HL-60 (cell line): ENCODE results near the gene ANK3.

Experiments
- CTCF ChIP-seq: IDR thresholded peaks from one replicate; pipeline ENCODE4 v1.5.1; 2011; ENCODE audit warnings: low read length, control low read depth, inconsistent platforms; ENCODE audit not compliant: insufficient read depth
- GABPA ChIP-seq: IDR thresholded peaks from 2 replicates; pipeline ENCODE4 v1.6.1; 2012; ENCODE audit warnings: low read depth
- POLR2AphosphoS5 ChIP-seq: IDR thresholded peaks from 2 replicates; pipeline ENCODE4 v1.6.1; 2012; ENCODE audit warnings: low read depth
- REST ChIP-seq: IDR thresholded peaks from 2 replicates; pipeline ENCODE4 v1.6.1; 2012; ENCODE audit warnings: low read depth; ENCODE audit not compliant: insufficient replicate concordance

GRCh38 chr10:60235001-60235400, 154.7 kb downstream of the ANK3 start:
- TF ChIP-seq CTCF, result no peak
- TF ChIP-seq POLR2AphosphoS5, result no peak
- no peak for TF ChIP-seq GABPA
- no peak for TF ChIP-seq REST
